ENCODE results near the gene FOXP1.

FOXP1 gene

GRCh38 chr3:71456826-71457225 is 126.7 kb downstream of the FOXP1 start:
- no peak for TF ChIP-seq CTCF (IDR thresholded peaks at IDR 0.05; ENCODE audit: low read depth, low read length)
- TF ChIP-seq EZH2phosphoT487 (IDR thresholded peaks at IDR 0.05; ENCODE audit: low read depth), result no peak
- Histone ChIP-seq H2AFZ (ENCODE audit: low read depth, low read length) (no peak overlapping the region), H3K4me1 (ENCODE audit: low read length) (peaks cover 20% of the 10 kb centered on the region), H4K20me1 (ENCODE audit: insufficient read depth, low read length) (no peaks in the 10 kb centered on the region), H3K27ac (ENCODE audit: low read length) (no peak overlapping the region), H3K79me2 (ENCODE audit: low read length) (no peaks in the 10 kb centered on the region), H3K9ac (ENCODE audit: low read length) (no peak overlapping the region), H3K27me3 (ENCODE audit: low read depth, low read length) (peaks cover 74% of the 10 kb centered on the region), H3K9me3 (ENCODE audit: insufficient read depth, low read length) (no peaks in the 10 kb centered on the region), H3K4me2 (ENCODE audit: low read length) (no peak overlapping the region), H3K36me3 (replicated peaks; ENCODE audit: low read depth, low read length) (no peaks in the 10 kb centered on the region), H3K4me3 (ENCODE audit: low read length) (no peak overlapping the region)

GRCh38 chr3:71456156-71456555 is 127.4 kb downstream of the FOXP1 start:
- no peak overlapping the region for H3K4me3 ChIP-seq (ENCODE audit: low read length)
- H3K27me3 ChIP-seq (ENCODE audit: low read depth, low read length), result peaks cover 81% of the 10 kb centered on the region
- H3K4me1 ChIP-seq (ENCODE audit: low read length), result peaks cover 20% of the 10 kb centered on the region
- H3K79me2 ChIP-seq (ENCODE audit: low read length), result no peaks in the 10 kb centered on the region
- H3K9ac ChIP-seq (ENCODE audit: low read length), result no peak overlapping the region
- H3K36me3 ChIP-seq (replicated peaks; ENCODE audit: low read depth, low read length), result no peaks in the 10 kb centered on the region
- no peak overlapping the region for H3K27ac ChIP-seq (ENCODE audit: low read length)
- no peak overlapping the region for H2AFZ ChIP-seq (ENCODE audit: low read depth, low read length)
- no peaks in the 10 kb centered on the region for H3K9me3 ChIP-seq (ENCODE audit: insufficient read depth, low read length)
- no peak for TF ChIP-seq EZH2phosphoT487 (IDR thresholded peaks at IDR 0.05; ENCODE audit: low read depth)
- peak; percentile 17; the same call in 1 of the 2 replicates for TF ChIP-seq CTCF (IDR thresholded peaks at IDR 0.05; ENCODE audit: low read depth, low read length)
- H3K4me2 ChIP-seq (ENCODE audit: low read length), result peak overlapping the region; percentile 44
- no peaks in the 10 kb centered on the region for H4K20me1 ChIP-seq (ENCODE audit: insufficient read depth, low read length)

GRCh38 chr3:71454512-71455403 is 128.8 kb downstream of the FOXP1 start:
- H3K4me1 ChIP-seq (ENCODE audit: low read length), result peaks cover 20% of the 10 kb centered on the region
- no peak overlapping the region for H3K4me3 ChIP-seq (ENCODE audit: low read length)
- H3K27me3 ChIP-seq (ENCODE audit: low read depth, low read length), result peaks cover 95% of the 10 kb centered on the region
- no peak overlapping the region for H3K9ac ChIP-seq (ENCODE audit: low read length)
- peak overlapping the region; percentile 4; the same call in 1 of the 2 replicates for H3K4me2 ChIP-seq (ENCODE audit: low read length)
- no peaks in the 10 kb centered on the region for H3K79me2 ChIP-seq (ENCODE audit: low read length)
- H3K36me3 ChIP-seq (replicated peaks; ENCODE audit: low read depth, low read length), result no peaks in the 10 kb centered on the region
- TF ChIP-seq EZH2phosphoT487 (IDR thresholded peaks at IDR 0.05; ENCODE audit: low read depth) (peak; percentile 78), CTCF (IDR thresholded peaks at IDR 0.05; ENCODE audit: low read depth, low read length) (no peak)
- H4K20me1 ChIP-seq (ENCODE audit: insufficient read depth, low read length), result no peaks in the 10 kb centered on the region
- H3K27ac ChIP-seq (ENCODE audit: low read length), result no peak overlapping the region
- H3K9me3 ChIP-seq (ENCODE audit: insufficient read depth, low read length), result no peaks in the 10 kb centered on the region
- H2AFZ ChIP-seq (ENCODE audit: low read depth, low read length), result no peak overlapping the region

GRCh38 chr3:71453822-71454511 is 129.6 kb downstream of the FOXP1 start:
- H3K4me2 ChIP-seq (ENCODE audit: low read length), result no peak overlapping the region

More at GRCh38 chr3:71453822-71454511, 129.6 kb downstream of the FOXP1 start:
- no peaks in the 10 kb centered on the region for H3K79me2 ChIP-seq (ENCODE audit: low read length)
- TF ChIP-seq EZH2phosphoT487 (IDR thresholded peaks at IDR 0.05; ENCODE audit: low read depth) (no peak), CTCF (IDR thresholded peaks at IDR 0.05; ENCODE audit: low read depth, low read length) (no peak)
- peaks cover 96% of the 10 kb centered on the region for H3K27me3 ChIP-seq (ENCODE audit: low read depth, low read length)
- peaks cover 20% of the 10 kb centered on the region for H3K4me1 ChIP-seq (ENCODE audit: low read length)
- H3K9ac ChIP-seq (ENCODE audit: low read length), result no peak overlapping the region
- H3K27ac ChIP-seq (ENCODE audit: low read length), result no peak overlapping the region
- no peaks in the 10 kb centered on the region for H3K36me3 ChIP-seq (replicated peaks; ENCODE audit: low read depth, low read length)
- H3K9me3 ChIP-seq (ENCODE audit: insufficient read depth, low read length), result no peaks in the 10 kb centered on the region
- no peak overlapping the region for H3K4me3 ChIP-seq (ENCODE audit: low read length)
- H4K20me1 ChIP-seq (ENCODE audit: insufficient read depth, low read length), result no peaks in the 10 kb centered on the region
- no peak overlapping the region for H2AFZ ChIP-seq (ENCODE audit: low read depth, low read length)

Data from OCI-LY3 (cell line).